HepG2 (cell line): ENCODE measurements around the gene REPIN1. TPM values are rescaled to one million over a fixed set of nuclear protein-coding genes. Genes with fewer than 3 reads are reported as not detected.
A peak's percentile ranks its signal among the peaks of the same experiment; 100 is the strongest.

Source experiments
- ATAC-seq: fragments of 200-7000 bp; cut with Tn5 transposase; 3 replicates; pipeline ENCODE4 v1.9.1; 2020; ENCODE audit warnings: mild to moderate bottlenecking, moderate library complexity
- BruUV-seq: library from RNA; stranded (reverse); fragments of 400-500 nt; replicated peaks from 2 replicates; lab custom pipeline; 2021; lab: Mats Ljungman, UMichigan
- CTCF ChIA-PET: fragments of 300-600 bp; formaldehyde crosslinking; extraction: SDS; loops from one replicate; lab custom pipeline; 2021; ENCODE audit warnings: low total read pairs, inconsistent platforms, low intra/inter-chr PET ratio; lab: Yijun Ruan, JAX
- POLR2A ChIA-PET: fragments of 350-600 bp; sonication (Branson Sonifier 250); formaldehyde crosslinking; loops from one replicate; lab custom pipeline; 2020; ENCODE audit warnings: antibody characterized with exemption, inconsistent platforms; lab: Yijun Ruan, JAX
- DNase-seq: peaks from one replicate; pipeline ENCODE4 v3.0.0-alpha.2; 2015; ENCODE audit warnings: low spot score
- FAIRE-seq: peaks from 3 replicates; lab custom pipeline; 2011; peaks lifted over from hg19 to GRCh38; lab: Jason Lieb, UNC
- H2AFZ ChIP-seq: one replicate; pipeline ENCODE4 v1.6.1; 2011; ENCODE audit warnings: low read length, inconsistent platforms
- H3K27ac ChIP-seq: fragments of 300-600 bp; 3 replicates; pipeline ENCODE4 v1.8.0; 2011; ENCODE audit warnings: mixed run types, mild to moderate bottlenecking, mixed read lengths, low read length, inconsistent platforms; ENCODE audit not compliant: insufficient read depth; ENCODE audit errors: extremely low read length
- H3K27me3 ChIP-seq, 2 experiments: fragments of 200-600 bp in 1 of 2; 2 replicates in 1 of 2; 3 replicates in 1 of 2; pipeline versions ENCODE4 v1.6.0 to v1.8.0; 2011; ENCODE audit warnings: low read length in 2 of 2, mild to moderate bottlenecking in 2 of 2, moderate library complexity in 2 of 2, inconsistent platforms in 1 of 2; ENCODE audit not compliant: insufficient read depth in 2 of 2, control insufficient read depth in 1 of 2
- H3K36me3 ChIP-seq, 2 experiments: fragments of 200-600 bp in 1 of 2; replicated peaks in 1 of 2; 2 replicates in 1 of 2; 3 replicates in 1 of 2; pipeline versions ENCODE4 v1.5.1 to v1.8.0; 2011; ENCODE audit warnings: low read length in 2 of 2, inconsistent platforms in 1 of 2; ENCODE audit not compliant: insufficient read depth in 2 of 2, control insufficient read depth in 1 of 2
- H3K4me1 ChIP-seq: 2 replicates; pipeline ENCODE4 v1.5.1; 2012; ENCODE audit warnings: low read length, inconsistent platforms; ENCODE audit not compliant: insufficient read depth
- H3K4me2 ChIP-seq: 2 replicates; pipeline ENCODE4 v1.6.0; 2011; ENCODE audit warnings: low read depth, low read length, inconsistent platforms
- H3K4me3 ChIP-seq, 3 experiments: fragments of 200-600 bp in 1 of 3; sonication (generic), shearing (Covaris generic) in 1 of 3; replicated peaks in 1 of 3; 2 replicates each; pipeline ENCODE4 v1.5.1; 2011 to 2016; ENCODE audit warnings: low read length in 3 of 3, inconsistent platforms in 2 of 3, low read depth in 2 of 3, mild to moderate bottlenecking in 2 of 3, control low read depth in 1 of 3, mixed read lengths in 1 of 3; ENCODE audit not compliant: insufficient read depth in 1 of 3
- H3K79me2 ChIP-seq: one replicate; pipeline ENCODE4 v1.6.1; 2011; ENCODE audit warnings: low read length, inconsistent platforms; ENCODE audit not compliant: insufficient read depth
- H3K9ac ChIP-seq: 2 replicates; pipeline ENCODE4 v1.6.0; 2011; ENCODE audit warnings: mild to moderate bottlenecking, low read depth, low read length, inconsistent platforms; ENCODE audit not compliant: insufficient read depth
- H3K9me3 ChIP-seq: 2 replicates; pipeline ENCODE4 v1.5.1; 2012; ENCODE audit warnings: mild to moderate bottlenecking, low read length
- H4K20me1 ChIP-seq: 2 replicates; pipeline ENCODE4 v1.6.0; 2011; ENCODE audit warnings: inconsistent platforms, mild to moderate bottlenecking, low read length, moderate library complexity; ENCODE audit not compliant: insufficient read depth
- AGO2 ChIP-seq: fragments of 200-400 bp; formaldehyde crosslinking; optimal IDR thresholded peaks from 2 replicates; pipeline ENCODE3; 2017; ENCODE audit warnings: mild to moderate bottlenecking, low read depth, low read length, moderate library complexity
- HNRNPK ChIP-seq: fragments of 200-400 bp; formaldehyde crosslinking; IDR thresholded peaks from 2 replicates; pipeline ENCODE4 v1.6.1; 2018; ENCODE audit warnings: low read length, low read depth, moderate library complexity, mild to moderate bottlenecking; ENCODE audit not compliant: poor library complexity, severe bottlenecking
- PHF8 ChIP-seq: sonication (generic); formaldehyde crosslinking; IDR thresholded peaks from 2 replicates; pipeline ENCODE4 v1.5.0; 2020; ENCODE audit warnings: missing genetic modification reagents
- RBM39 ChIP-seq: fragments of 200-400 bp; formaldehyde crosslinking; IDR thresholded peaks from one replicate; pipeline ENCODE4 v1.6.1; 2018; ENCODE audit warnings: antibody characterized with exemption, mild to moderate bottlenecking, low read depth, low read length; ENCODE audit not compliant: poor library complexity, severe bottlenecking
- ZFX ChIP-seq: sonication (generic); formaldehyde crosslinking; IDR thresholded peaks from 2 replicates; pipeline ENCODE4 v1.4.0; 2020; ENCODE audit warnings: mild to moderate bottlenecking, low read depth, missing genetic modification reagents, moderate library complexity
- ZNF350 ChIP-seq: sonication (generic); formaldehyde crosslinking; IDR thresholded peaks from 2 replicates; pipeline ENCODE4 v1.4.0; 2020; ENCODE audit warnings: mild to moderate bottlenecking, low read depth, missing genetic modification reagents, borderline replicate concordance
- WGBS: methylation state at CpG from one replicate; pipeline ENCODE4 v1.1.6; 2017; ENCODE audit warnings: low lambda C conversion rate; 5-methylcytosine and 5-hydroxymethylcytosine counted together
- in situ Hi-C: cut with HindIII; loops from 2 replicates; pipeline ENCODE4 v1.10.0; 2017; ENCODE audit warnings: low pct_unique_long_range_greater_than_20kb; ENCODE audit not compliant: extremely low pct_ligation_motif_present
- intact Hi-C: fragments of 100-400 bp; cut with micrococcal nuclease; formaldehyde crosslinking; loops from one replicate; pipeline ENCODE4 v1.10.0; 2022; ENCODE audit not compliant: unreplicated experiment
- polyA plus RNA-seq, 8 experiments: library from polyadenylated mRNA; depleted of rRNA in 3 of 8; stranded (reverse) in 7 of 8; unstranded in 1 of 8; fragments of >200 nt; fragmentation: Illumina TruSeq in 4 of 8; extraction: Trizol in 4 of 8; gene quantifications; 2 replicates each; pipeline versions ENCODE4 v1.2.1 to v1.2.3, GENCODE V29; 2011 to 2016; ENCODE audit warnings: low read depth in 4 of 8, missing spikeins in 1 of 8, mixed read lengths in 1 of 8; ENCODE audit not compliant: insufficient read depth in 1 of 8
- total RNA-seq, 5 experiments: library from RNA; depleted of rRNA; stranded (reverse); fragments of >200 nt; fragmentation: Illumina TruSeq; extraction: Trizol; gene quantifications; 2 replicates each; pipeline ENCODE4 v1.2.3, GENCODE V29; 2016; ENCODE audit warnings: low read depth in 1 of 5
- TF ChIP-seq, protein P1 (sequence below): sonication (generic); formaldehyde crosslinking; IDR thresholded peaks from 2 replicates; pipeline ENCODE4 v1.5.0; 2020; ENCODE audit warnings: missing genetic modification reagents, mild to moderate bottlenecking, borderline replicate concordance
- TF ChIP-seq, protein P2 (sequence below): IDR thresholded peaks from 2 replicates; pipeline ENCODE4 v1.6.1; 2012; ENCODE audit warnings: low read depth, low read length, improper control_type of control experiment
- TF ChIP-seq, protein P3 (sequence below): sonication (generic); formaldehyde crosslinking; IDR thresholded peaks from 2 replicates; pipeline ENCODE4 v1.5.1; 2020; ENCODE audit warnings: mild to moderate bottlenecking, missing genetic modification reagents, moderate library complexity

Gene REPIN1
- total and polyA plus RNA-seq, 2 of the 13 experiments (the other 11 are each of a cell fraction or from before 2014, with no cell fraction given) = 69.9 to 108 TPM

DNA sequence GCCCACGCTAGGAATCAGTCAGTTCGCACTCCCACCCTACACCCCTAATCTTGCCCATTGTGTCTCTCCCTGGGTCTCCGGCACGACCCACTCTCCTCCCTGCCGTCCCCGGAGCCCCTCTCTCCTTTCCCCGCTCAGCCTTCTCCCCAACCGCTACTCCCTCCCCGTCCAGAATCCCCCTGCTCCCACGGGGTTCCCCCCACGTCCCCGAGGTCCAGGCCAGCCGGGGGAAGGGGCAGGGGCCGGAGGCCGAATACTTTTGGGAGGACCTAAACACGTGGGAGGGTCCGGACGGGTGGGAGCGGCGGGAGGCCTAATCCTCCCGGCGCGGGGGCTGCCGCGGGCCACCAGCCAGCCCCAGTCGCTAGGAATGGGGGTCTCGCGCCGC is 27.8 kb upstream of the REPIN1 start (continued):
- TF ChIP-seq, protein P1, sequence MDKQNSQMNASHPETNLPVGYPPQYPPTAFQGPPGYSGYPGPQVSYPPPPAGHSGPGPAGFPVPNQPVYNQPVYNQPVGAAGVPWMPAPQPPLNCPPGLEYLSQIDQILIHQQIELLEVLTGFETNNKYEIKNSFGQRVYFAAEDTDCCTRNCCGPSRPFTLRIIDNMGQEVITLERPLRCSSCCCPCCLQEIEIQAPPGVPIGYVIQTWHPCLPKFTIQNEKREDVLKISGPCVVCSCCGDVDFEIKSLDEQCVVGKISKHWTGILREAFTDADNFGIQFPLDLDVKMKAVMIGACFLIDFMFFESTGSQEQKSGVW (CRISPR knock-in tag) = no peak
- TF ChIP-seq PHF8 (CRISPR knock-in tag) = peak; percentile 43; the same call in 1 of the 2 replicates
- TF ChIP-seq HNRNPK = peak; percentile 4
- TF ChIP-seq AGO2 = peak; percentile 44
- peak; percentile 61 for TF ChIP-seq RBM39
- TF ChIP-seq ZFX (CRISPR knock-in tag) = 0 out of 2 replicates have a peak, but pooled peaks have one; percentile 36

GRCh38 chr7:150341263-150342120 is 27.1 kb upstream of the REPIN1 start, which contains the start of gene RARRES2:
Gene RARRES2, minus strand, starts transcription at chr7:150341629. Its CDS starts 1,020 bp downstream, at chr7:150340609.
- H3K4me2 ChIP-seq = peak within 1 kb of the TSS; percentile 88
- H3K9ac ChIP-seq = peak within 1 kb of the TSS; percentile 75
- FAIRE-seq (no peak), ATAC-seq (peak; percentile 77), DNase-seq (peak; percentile 49)
- intact Hi-C loops (loop anchor here (1.0 to 5.0 kb wide), 3 partner anchors 27 to 443 kb away; partner anchors contain the start of gene REPIN1), in situ Hi-C loops (loop anchor here (5.0 kb wide), 1 partner anchor 61 kb away; no protein-coding TSS in a partner anchor)
- H3K79me2 ChIP-seq = peaks cover 3% of the 10 kb centered on the region
- no peaks in the 10 kb centered on the region; a peak in 1 of 5 replicates for H3K27me3 ChIP-seq
- peak within 1 kb of the TSS; percentile 44 for H2AFZ ChIP-seq
- H3K36me3 ChIP-seq = peaks cover 3 to 4% of the 10 kb centered on the region in 2 experiments; a peak in 2 of 5 replicates
- BruUV-seq = no TSS peak
- POLR2A ChIA-PET = interaction anchor here (0.9 to 4.7 kb wide), 7 partner anchors 10 to 48 kb away, joined by 3 to 40 read pairs (median 12); partner anchors contain the start of genes ACTR3C, LRRC61 and REPIN1
- CTCF ChIA-PET = no interaction called here
- H3K4me1 ChIP-seq = peaks cover 41% of the 10 kb centered on the region
- H3K27ac ChIP-seq = peak within 1 kb of the TSS; percentile 49
- H4K20me1 ChIP-seq = peaks cover 2% of the 10 kb centered on the region; the same call in 1 of the 2 replicates
- peak within 1 kb of the TSS; percentile 75 to 88 (median 86) for H3K4me3 ChIP-seq
- 2% methylated on average over 40 of the region's 49 CpGs for WGBS
- H3K9me3 ChIP-seq = no peaks in the 10 kb centered on the region
- TF ChIP-seq, protein P2, sequence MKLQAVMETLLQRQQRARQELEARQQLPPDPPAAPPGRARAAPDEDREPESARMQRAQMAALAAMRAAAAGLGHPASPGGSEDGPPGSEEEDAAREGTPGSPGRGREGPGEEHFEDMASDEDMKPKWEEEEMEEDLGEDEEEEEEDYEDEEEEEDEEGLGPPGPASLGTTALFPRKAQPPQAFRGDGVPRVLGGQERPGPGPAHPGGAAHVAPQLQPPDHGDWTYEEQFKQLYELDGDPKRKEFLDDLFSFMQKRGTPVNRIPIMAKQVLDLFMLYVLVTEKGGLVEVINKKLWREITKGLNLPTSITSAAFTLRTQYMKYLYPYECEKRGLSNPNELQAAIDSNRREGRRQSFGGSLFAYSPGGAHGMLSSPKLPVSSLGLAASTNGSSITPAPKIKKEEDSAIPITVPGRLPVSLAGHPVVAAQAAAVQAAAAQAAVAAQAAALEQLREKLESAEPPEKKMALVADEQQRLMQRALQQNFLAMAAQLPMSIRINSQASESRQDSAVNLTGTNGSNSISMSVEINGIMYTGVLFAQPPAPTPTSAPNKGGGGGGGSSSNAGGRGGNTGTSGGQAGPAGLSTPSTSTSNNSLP = no peak
- no peak for TF ChIP-seq ZNF350 (CRISPR knock-in tag)
- TF ChIP-seq, protein P3, sequence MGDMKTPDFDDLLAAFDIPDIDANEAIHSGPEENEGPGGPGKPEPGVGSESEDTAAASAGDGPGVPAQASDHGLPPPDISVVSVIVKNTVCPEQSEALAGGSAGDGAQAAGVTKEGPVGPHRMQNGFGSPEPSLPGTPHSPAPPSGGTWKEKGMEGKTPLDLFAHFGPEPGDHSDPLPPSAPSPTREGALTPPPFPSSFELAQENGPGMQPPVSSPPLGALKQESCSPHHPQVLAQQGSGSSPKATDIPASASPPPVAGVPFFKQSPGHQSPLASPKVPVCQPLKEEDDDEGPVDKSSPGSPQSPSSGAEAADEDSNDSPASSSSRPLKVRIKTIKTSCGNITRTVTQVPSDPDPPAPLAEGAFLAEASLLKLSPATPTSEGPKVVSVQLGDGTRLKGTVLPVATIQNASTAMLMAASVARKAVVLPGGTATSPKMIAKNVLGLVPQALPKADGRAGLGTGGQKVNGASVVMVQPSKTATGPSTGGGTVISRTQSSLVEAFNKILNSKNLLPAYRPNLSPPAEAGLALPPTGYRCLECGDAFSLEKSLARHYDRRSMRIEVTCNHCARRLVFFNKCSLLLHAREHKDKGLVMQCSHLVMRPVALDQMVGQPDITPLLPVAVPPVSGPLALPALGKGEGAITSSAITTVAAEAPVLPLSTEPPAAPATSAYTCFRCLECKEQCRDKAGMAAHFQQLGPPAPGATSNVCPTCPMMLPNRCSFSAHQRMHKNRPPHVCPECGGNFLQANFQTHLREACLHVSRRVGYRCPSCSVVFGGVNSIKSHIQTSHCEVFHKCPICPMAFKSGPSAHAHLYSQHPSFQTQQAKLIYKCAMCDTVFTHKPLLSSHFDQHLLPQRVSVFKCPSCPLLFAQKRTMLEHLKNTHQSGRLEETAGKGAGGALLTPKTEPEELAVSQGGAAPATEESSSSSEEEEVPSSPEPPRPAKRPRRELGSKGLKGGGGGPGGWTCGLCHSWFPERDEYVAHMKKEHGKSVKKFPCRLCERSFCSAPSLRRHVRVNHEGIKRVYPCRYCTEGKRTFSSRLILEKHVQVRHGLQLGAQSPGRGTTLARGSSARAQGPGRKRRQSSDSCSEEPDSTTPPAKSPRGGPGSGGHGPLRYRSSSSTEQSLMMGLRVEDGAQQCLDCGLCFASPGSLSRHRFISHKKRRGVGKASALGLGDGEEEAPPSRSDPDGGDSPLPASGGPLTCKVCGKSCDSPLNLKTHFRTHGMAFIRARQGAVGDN (CRISPR knock-in tag) = peak; percentile 70
